Fibroblast of skin of right biceps (primary cell): ENCODE measurements around the gene GSTT4.
"Not testable (repeated sequence)": the region's sequence is repeated elsewhere in the genome, so short reads cannot be mapped to it uniquely, and the experiment has no call there.

Experiments used
- DNase-seq: peaks from one replicate; pipeline ENCODE4 v3.0.0-alpha.2; 2013

The GSTT4 gene

DNA sequence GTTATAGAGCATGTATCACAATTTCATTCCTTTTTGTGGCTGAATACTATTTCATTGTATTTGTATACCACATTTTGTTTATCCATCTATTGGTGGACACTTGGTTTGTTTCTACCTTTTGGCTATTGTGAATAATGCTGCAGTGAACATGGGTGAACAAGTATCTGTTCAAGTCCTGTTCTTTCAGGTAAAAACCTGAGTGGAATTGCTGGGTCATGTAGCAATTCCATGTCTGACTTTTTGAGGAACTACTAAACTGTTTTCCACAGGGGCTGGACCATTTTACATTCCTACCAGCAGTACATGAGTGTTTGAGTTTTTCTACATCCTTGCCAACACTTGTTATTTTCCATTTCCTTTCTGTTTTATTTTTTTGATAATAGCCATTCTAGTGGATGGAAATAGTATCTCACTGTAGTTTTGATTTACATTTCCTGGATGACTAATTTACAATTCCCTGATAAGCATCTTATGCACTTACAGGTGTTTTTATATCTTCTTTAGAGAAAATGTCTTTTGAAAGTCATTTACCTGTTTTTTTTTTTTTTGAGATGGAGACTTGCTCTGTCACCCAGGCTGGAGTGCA lies 18.0 kb upstream of the GSTT4 start:
- no peak for DNase-seq

DNA sequence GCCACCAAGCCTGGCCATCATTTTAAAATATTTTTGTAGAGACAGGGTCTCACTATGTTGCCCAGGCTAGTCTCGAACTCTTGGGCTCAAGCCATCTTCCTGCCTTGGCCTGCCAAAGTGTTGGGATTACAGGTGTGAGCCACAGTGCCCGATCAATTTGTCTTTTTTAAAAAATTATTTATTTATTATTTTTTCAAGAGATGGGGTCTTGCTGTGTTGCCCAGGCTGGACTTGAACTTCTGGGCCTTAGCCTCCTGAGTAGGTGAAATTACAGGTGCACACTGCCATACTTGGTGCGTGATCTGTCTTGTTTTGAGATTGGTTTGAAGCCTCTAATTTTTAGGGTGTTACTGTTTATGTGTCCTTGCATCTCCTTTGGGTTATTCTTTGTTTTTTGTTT lies 16.1 kb upstream of the GSTT4 start:
- DNase-seq, result no peak

DNA sequence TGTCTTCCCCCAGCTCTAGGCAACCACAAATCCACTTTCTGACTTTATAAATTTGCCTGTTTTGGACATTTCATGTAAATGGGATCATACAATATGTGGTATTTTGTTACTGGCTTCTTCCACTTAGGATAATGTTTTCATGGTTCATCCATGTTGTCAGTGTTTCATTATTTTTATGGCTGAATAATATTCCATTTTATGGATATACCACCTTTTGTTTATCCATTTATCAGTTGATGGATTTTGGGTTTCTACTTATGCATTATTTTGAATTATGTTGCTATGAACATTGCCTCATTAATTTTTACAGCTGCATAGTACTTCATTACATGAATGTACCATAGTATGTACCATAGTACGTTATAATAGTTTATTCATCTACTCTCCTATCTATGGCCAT lies 10.9 kb upstream of the GSTT4 start:
- DNase-seq, result no peak

DNA sequence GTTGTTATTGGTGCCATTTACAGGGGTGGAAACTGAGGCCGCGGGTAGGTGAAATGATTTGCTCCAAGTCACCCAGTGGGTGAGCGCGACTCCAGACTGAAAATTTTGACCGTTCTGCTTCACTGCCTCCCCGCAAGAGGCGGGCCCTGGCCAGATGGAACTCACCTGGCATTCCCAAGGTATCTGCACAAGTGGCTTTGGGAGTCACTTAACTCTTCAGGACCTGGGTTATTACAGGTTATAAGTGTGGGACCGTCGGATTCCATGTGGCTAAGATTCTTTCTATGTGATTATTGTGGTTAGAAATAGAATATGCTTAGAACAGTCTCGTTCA lies 6.4 kb upstream of the GSTT4 start:
- DNase-seq, result no peak

DNA sequence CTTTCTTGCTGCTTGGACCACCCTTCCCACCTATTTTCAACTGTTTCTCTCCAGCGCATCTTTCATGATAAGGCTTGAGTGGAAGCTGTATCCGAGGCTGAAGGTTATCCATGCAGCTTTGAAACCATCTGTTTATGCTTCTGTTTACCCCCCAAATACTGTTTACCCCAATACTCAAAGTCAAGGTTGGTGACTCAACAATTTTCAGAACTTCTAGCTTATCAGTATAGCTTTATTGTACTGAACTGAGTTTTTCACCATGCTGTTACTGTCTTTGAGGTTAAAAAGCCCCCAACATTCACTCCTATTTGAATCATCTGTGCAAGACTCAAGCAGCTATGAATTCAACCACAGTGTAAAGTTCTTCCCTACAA lies 4.8 kb upstream of the GSTT4 start:
- DNase-seq, result no peak

DNA sequence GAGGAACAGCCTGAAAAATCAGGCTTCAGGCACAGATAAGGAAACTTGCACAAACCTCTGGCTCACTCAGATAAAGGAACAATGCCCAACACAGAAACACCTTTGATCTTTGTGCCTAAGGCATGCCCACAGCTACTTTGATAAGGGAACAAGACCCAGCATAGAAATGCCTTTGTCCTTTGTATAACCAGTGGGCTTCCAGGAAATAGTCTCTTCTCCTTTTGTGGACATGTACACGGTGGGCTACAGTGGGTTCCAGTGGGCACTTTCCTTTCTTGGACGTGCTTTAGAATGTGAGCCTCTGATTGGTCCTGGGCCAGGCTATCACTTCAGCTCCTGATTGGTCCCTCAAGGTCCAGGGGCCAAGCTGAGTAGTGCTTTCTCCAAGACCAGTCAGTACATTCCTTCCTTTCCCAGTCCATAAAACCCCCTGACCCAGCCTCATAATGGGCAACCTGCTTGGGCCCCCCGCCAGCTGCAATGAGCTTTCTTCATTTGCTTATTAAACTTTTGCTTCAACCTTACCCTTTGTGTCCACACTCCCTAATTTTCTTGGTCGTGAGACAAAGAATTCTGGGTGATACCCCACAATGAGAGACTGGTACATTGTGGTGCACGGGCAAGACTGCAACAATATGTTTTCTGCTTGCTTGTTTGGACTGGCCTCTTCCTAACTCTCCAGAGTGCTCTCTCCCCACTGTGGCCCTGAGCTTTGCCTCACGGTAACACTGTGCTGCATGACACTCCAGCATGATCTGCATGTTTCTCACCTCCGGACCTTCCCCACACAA lies 4.2 kb upstream of the GSTT4 start:
- no peak for DNase-seq

DNA sequence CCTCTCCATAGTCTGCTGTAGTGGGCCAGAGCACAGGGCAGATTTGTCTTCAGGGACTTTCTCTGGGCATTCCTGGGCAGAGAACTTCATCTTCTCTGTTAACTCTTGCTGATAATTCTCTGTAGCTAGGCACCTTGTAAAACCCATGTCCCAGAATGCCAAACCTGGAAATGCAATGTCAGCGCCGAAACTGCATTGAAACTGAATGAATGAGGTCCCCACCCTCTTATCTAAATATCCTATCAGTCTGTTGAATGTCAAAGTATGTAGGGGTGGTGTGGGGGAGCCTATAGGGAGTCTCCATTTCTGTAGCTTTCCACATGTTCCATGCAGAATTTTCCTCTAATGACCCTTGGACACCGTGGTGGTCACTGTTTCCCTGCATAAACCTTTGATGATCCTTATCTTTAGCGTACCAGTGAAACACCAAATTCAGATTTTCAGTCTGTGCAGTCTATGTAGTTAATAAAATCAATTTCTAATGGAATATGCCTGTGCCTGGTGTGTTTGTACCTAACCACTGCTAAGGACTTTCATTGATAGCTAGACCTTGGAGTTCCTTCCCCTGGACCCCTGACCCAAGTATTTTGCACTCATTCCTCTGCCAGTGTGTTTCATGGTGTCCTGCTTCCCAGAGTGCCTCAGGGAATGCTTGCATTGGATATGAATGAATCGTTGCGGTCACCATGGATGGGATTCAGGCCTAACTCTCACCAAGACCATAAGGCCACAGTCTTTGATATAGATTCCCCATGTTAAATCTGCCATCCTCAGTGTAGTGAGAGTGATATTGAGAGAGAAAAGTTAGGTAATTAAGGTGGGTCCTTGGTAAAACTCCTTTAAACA lies 3.4 kb upstream of the GSTT4 start:
- no peak for DNase-seq

DNA sequence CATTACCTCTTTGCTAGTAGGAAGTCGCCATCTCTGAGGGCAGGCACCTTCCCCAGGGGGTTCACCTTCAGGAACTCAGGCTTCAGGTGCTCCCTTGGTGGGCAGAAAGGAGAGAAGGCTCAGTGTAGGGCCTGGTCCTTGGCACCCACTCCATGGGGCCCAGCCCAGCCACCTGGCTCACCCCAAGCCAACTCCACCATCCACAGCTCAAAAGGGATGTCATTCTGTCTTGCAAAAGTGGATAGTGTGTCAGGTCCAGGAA lies 2.7 kb upstream of the GSTT4 start:
- DNase-seq, result no peak

DNA sequence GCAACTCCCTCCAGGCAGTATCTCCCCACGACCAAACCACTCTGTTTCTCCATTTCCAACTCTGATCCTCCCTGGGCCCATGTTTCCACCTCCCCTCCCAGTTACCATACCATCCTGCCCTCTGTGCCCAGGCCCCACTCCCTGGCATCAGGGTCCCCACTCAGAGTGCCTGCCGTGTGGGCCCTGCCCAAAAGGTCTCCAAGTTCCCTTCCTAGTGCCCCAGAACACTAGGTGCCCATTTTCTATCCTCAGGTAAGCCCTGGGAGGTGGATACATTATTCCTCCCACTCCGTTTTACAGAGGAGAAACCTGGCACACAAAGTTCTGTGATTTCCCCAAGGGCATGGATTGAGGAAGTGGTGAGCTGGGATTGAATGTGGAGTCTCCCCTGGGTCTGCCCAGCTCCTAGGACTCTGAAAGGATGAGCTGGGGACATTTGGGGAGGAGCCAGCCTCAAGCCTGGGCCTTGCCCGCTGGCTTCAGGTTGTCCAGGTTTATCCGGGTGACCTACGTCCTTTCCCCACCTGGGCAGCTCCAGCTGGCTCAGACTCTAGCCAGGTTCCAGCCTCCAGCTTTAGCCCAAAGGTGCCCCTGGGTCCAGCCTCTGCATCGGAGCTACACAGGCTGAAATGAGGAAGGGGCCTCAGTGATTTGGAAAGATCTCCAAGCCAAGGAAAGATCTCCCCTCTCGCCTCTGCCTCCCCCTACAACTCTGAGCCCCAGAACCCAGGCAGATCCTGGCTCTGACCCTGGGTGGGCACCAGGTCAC lies 2.2 kb upstream of the GSTT4 start:
- DNase-seq, result no peak

DNA sequence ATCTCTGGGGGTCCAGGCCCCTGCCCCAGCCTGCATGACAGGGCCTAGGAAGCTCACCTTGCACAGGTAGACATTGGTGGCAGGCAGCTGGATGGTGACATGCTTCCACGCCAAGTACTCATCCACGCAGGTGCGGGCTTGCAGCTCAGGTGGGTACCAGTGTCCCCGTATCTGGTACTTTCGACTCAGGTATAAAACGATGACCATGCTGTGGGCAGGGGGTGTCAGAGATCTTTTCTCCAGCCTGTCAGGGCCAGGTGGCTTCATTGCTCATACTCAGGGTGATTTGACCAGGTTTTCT lies 1.6 kb upstream of the GSTT4 start:
- DNase-seq, result no peak

DNA sequence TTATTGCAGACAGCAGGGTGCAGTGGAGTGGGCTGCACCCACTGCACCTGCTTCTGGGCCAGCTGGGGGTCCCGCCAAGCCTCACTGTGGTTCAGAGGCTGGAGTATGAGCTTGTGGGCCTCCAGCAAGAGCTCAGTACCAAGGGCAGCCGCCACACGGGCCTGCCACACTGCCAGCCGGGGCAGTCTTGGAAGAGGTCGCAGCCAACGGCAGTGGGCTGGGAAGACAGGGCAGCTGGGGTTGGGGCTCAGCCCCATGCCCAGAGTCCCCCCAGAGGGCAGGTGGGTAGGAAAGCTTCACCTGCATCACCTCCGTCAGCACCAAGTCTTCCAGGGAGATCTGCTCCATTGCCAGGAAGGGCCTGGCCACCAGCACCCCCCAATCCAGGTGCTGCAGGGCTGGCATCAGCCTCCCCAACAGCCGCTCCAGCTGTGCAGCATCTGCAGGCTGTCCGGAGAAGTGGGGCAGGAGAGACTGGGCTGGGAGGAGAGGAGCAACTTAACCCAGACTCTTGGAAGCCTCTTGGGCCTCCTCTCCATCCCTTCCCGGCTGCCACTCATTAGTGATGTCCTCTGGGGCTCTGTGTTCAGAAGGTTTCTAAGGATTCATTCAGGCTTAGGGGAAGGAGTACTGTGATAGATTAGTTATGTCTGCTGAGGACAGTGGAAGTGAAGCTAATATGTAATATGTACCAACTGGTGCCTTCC lies 1.1 kb upstream of the GSTT4 start:
- DNase-seq, result no peak

DNA sequence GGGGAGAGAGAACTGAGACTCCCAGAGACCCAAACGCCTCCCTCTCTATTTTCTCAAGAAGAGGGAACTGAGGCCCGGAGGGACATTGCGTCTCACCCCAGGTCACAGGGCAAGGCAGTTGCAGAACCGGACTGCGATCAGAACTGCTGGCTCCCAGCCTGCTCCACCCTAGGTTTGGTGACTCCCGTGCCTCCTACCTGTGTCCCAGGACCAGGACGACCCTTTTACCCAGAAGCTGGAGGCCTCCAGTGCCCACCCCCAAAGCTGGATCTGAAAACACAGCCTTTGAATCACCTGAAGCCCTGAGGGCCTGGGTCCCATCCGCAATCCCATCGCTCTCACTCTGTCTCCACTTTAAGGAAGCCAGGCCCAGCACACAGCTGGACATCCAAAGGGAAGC lies 1.4 kb downstream of the GSTT4 start:
- no peak for DNase-seq

DNA sequence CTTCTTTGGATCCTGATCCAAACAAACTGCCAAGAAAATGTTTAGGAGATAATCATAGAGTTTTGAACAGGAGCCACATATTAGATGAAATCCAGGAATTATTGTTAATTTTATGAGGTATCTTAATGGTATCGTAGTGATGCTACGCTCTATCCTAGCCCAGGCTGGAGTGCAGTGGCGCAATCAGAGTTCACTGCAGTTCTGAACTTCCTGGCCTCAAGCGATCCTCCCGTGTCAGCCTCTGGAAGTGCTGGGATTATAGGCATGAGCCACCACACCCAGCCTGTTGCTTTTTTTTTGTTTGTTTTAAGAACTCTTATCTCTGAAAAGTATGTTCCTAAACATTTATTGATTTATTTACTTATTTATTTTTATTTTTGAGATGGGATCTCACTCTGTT lies 2.4 kb downstream of the GSTT4 start:
- DNase-seq, result no peak

DNA sequence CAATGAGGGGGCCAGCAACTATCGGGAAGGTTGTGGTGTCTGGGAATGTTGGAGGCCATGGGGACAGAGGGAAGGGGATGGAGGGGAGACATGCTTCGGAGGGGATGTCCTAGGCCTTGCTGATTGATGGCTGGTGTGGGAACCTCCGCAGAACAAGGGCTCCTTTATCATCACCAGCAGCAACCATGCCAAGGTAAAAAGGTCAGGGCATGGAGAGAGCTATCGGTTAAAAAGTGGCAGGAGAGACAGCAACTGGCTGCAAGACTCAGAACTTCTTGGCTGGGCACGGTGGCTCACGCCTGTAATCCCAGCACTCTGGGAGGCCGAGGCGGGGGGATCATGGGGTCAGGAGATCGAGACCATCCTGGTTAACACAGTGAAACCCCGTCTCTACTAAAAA lies 3.0 kb downstream of the GSTT4 start:
- DNase-seq, result no peak

DNA sequence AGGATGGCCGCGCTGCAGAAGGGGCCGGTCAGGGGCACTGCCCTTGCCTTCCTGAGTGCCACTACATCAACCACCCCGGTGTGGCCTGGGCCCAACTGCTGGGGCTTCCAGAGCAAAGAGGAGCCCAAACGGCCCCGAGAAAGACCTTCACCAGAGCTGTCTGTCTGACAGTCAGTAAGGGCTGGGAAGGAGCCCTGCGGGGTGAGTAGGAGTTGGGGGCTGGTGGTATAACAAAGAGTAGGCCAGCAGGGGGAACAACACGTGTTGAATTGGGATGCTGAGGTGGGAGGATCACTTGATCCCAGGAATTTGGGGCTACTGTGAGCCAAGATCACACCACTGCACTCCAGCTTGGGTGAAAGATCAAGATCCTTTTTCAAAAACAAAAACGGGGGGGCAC lies 3.9 kb downstream of the GSTT4 start:
- DNase-seq, result no peak

DNA sequence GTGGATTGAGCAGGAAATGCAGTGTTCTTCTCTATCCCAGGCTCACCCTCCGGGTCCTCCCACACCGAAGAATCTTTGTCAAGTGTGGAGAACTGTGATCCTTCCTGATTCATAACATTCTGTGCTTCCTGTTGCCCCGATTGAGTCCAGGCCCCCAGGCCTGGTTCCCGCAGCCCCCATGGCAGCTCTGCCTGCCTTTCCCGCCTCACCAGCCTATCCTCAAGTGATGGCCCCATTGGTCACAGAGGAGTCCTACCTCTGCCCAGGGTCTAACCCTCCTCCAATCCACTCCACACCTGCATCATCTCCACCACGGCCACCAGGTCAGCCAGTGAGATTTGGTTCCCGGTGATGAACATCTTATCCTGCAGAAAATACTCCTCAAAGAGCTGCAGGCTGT lies 5.5 kb downstream of the GSTT4 start:
- DNase-seq, result not testable (repeated sequence)

DNA sequence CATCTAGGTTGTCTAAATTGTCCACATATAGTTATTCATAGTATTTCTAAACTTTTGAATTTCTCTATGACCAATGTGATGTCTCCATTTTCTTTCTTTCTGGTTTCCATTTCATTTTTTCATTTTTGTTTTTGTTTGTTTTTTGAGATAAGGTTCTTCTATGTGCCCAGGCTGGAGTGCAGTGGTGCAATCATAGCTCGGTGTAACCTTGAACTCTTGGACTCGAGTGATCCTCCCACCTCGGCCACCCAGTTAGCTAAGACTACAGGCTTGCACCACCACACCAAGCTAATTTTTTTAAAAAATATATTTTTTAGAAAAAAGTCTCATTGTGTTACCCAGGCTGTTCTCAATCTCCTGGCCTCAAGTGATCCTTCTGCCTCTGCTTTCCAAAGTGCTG lies 8.2 kb downstream of the GSTT4 start:
- no peak for DNase-seq

DNA sequence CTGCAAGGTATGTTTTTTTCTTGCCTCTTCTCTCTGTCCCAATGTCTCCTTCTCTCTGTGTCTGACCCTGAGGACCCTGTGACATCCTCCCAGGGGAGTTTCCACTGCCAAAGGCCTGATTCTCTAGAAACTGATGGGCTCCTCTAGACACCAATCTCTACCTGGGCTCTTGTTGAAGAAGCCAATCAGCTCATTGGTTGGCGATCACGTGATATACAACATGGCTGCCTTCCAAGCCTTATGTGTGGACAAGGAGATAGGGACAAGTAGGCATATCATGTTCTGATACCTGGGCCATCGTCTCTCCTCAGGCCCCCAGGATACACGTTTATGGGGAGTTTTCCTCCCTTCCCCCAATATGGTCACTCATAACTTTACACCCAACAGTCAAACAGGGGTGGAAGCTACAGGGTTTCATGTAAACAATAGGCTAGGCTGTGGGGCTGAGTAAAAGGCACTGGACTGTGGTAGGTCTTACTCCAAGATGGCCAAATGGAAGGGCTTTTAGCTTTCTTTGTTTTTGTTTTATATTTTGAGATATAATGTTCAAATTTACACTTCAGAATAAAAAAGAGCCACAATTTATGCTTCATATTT lies 11.6 kb downstream of the GSTT4 start:
- DNase-seq, result not testable (repeated sequence)

DNA sequence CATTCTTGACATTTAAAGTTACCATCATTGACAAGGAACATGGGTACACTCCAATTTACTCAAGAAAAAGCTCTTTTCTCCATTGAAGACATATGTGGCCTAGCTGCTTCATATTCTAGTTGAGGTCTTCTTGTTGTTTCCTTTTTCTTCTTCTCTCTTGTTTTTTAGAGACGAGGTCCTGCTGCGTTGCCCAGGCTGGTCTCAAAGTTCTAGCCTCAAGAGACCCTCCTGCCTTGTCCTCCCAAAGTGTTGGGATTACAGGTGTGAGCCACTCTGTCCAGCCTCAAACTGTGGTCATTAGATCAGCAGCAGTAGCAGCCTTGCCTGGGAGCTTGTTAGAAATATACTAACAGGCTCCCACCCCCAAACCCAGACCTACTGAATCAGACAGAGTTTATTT lies 12.2 kb downstream of the GSTT4 start:
- DNase-seq, result not testable (repeated sequence)

DNA sequence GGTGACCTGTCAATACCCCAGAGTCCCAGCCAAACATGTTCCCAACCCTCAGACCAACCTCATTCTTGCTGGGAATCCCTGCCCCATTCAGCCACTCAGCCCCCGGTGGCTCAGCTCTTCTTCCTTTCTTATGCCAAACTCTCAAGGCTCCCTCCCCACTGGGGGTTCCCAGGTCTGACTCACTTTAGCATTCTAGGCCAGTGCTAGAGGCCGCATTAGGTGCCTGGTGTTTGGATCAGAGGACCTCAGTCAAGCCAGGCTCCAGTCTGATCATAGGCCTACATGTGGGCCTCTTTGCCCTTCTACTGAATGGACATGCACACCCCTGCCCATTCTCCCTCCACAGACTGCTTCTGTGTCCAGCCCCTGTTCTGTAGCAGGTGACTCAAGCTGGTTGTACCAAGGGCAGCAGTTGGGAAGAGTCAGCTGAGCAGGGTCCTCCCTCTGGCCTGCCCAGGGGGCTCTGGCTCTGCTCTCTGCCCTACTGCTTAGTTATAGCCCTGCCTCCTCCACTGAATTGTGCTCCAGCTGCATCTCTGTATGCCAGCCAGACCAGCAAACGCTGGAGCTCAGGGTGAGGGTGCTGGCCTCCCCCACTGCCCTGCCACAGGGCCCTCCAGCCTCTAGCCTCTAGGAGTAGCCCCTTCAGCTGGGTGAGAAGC lies 15.5 kb downstream of the GSTT4 start:
- not testable (repeated sequence) for DNase-seq

DNA sequence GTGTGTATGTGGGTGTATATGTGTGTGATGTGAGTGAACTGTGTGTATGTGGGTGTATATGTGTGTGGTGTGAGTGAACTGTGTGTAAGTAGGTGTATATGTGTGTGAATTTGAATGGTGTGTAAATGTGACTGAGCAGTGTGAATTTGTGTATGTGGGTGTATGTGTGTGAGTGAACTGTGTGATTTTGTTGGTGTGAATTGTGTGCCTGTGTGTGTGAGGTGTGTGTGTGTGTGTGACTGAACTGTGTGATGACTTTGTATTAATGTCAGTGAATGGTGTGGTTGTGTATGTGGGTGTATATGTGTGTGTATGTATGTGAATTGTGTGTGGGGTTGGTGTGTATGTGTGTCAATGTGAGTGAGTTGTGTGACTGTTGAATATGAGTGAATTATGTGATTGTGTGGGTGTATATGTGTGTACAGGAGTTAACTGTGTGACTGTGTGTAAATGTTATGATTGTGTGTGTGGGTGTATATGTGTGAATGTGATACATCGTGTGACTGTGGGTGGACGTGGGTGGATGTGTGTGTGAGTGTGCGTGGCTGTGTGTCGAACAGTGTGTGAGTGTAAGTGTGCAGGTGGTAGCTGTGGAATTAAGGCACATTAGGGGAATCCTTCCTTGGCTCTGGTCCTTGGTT lies 18.6 kb downstream of the GSTT4 start:
- DNase-seq, result not testable (repeated sequence)

DNA sequence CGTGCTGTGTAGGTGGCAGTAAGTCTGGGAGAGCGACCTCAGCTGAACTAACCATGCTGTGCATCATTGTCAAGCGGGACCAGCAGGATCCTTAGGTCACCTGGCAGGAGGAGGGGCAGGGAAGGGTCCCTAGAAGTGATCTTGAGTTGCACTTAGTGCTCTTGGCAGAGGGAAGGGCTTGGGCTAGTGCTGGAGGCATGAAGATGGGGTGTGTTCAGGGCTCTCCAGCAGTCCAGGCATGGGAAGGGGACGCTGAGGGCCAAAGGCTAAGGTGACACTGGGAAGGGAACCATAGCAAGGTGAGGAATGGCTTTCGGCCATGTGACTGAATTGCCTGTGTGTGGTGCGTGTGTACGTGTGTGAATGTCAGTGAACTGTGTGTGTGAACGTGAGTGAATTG lies 19.2 kb downstream of the GSTT4 start:
- not testable (repeated sequence) for DNase-seq
